HG02943 (cell line): ENCODE measurements around the gene ADGRV1.
"Not testable (repeated sequence)": the region's sequence is repeated elsewhere in the genome, so short reads cannot be mapped to it uniquely, and the experiment has no call there.

Experiments
- ATAC-seq: cut with Tn5 transposase; IDR thresholded peaks from one replicate; pipeline ENCODE4 v1.9.1; 2021; ENCODE audit warnings: mild to moderate bottlenecking, low read depth, moderate library complexity; ENCODE audit not compliant: unreplicated experiment

Gene ADGRV1

DNA sequence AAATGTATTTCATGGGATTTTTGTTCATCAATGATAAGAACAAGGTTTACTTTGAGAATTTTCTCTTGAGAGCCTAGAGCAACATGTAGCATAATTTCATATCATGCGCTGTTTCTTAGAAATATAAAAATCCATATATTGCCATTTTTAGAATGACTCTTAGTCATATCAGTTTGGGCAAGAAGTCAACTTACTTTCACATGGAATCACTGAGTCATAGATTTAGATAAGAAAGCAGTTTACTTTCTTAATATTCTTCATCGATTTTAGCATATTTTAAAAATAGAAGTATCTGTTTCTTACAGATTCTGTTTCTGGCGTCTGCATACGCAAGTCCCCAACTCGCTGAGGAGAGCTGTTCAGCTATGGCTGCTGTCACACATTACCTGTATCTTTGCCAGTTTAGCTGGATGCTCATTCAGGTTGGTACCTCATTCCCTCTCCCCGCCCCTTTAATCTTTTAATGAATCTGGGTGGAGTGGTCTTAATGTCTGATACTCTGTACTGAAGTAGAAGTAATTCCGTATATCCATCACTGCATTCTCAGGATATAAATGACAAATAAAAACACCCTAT, 406.6 kb downstream of the ADGRV1 start:
- ATAC-seq = no peak

GRCh38 chr5:90967443-90967842, 408.8 kb downstream of the ADGRV1 start:
- no peak for ATAC-seq

DNA sequence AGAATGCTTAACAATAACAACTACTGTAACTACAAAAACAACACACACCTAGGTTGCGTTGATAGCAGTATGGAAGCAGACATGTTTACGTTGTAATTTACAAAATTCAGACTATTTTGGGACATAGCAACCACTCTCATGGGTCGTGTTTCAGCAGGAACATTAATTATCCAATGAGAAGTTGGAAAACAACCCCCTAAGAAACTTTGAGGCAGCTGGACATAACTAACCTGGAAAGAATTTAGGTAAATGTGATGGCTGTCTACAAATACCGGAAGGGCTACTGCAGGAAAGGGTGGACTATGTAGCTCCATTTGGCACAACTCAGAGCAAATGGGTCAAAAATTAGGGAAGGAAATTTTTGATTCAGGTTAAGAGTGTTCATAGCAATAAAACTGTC, 409.3 kb downstream of the ADGRV1 start:
- no peak for ATAC-seq

DNA sequence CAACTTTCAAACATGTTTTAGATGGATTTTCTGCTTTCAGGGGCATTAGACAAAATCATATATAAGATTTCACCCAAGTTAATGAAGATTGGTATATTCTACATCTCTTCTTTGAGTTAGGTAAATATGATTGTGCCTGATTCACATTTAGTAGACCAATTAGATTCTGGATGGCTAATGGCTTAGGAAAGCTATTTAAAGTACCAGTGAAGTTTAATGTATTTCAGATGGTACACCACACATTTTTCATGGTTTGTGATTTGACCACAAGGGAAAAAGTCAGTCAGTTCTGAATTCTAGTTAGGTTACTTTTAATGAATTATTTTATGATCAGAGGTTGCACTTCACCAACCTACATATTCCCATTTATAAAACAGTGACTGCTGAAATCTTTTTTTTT, 409.7 kb downstream of the ADGRV1 start:
- ATAC-seq = no peak

GRCh38 chr5:90969945-90970344, 411.3 kb downstream of the ADGRV1 start:
- not testable (repeated sequence) for ATAC-seq

DNA sequence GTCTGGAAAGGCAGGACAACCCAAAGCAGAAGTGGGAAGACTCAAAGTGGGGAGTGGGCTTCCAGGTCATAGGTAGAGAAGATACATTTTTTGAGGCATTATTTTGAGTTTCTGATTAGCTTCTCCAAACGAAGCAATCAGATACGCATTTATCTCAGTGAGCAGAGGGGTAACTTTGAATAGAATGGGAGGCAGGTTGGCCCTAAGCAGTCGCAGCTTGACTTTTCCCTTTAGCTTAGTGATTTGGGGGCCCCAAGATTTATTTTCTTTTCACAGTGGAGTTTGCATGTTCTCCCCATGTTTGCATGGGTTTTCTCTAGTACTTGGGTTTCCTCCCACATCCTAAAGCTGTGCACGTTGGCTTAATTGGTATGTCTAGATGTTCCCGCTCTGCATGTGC, 422.6 kb downstream of the ADGRV1 start:
- ATAC-seq = no peak

DNA sequence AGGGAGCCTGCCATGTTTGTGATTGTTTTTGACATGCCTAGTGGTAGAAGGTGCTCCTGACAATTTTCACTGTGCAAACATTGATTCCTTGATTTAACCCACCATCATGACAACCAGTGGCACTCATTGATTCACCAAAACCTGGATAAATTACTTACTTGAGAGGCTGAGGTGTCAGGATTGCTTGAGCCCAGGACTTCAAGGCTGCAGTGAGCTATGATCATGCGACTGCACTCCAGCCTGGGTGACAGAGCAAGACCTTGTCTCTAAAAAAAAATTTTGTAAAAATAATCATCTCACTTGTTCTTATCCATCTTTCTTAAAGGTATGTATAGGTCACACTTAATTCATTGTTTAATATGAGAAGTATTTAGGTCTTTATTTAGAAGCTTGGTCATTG, 423.2 kb downstream of the ADGRV1 start:
- no peak for ATAC-seq

DNA sequence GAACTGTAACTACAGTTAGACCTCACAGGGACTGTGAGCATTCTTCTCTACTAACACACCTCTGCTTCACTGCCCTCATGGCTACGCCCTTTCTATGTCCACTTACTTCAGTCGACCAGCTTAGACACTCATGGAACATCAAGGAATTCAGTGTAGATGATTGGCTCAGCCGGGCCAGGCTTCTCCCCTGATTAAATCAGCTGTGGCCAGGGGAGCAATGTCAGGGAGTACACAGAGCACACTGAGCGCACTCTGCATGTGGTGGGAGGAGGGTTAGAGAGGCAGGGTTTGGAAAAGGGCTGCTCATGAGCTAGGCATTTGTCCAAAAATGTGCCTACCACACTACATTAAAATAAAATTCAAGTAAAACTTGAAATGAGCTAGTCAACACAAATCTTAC, 424.0 kb downstream of the ADGRV1 start:
- no peak for ATAC-seq

- no peak for ATAC-seq
These were observed 424.6 kb downstream of the ADGRV1 start for GRCh38 chr5:90983148-90983547.

- ATAC-seq = no peak
These were observed 425.1 kb downstream of the ADGRV1 start for GRCh38 chr5:90983711-90984124.

- ATAC-seq = no peak
These were observed 426.7 kb downstream of the ADGRV1 start for GRCh38 chr5:90985341-90985740.

DNA sequence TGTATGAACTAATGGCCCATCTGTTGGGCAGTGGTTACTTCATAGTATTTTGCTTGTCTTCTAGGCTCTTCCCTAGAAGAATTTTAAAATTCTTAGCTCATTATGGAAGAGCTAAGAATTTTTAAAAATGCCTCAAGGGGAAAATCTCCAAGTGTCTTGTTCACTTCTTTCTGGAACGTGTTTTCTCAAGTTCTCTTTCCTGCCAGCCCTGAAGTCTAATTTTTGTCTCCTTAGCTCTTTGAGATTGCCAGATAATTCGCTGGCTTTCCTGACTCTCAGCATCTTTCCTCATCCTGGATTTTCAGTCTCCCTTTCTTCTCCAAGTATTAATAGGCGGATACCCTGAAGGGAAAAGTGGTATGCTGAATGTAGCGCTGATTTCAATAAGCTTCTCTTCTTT, 429.1 kb downstream of the ADGRV1 start:
- ATAC-seq = no peak

DNA sequence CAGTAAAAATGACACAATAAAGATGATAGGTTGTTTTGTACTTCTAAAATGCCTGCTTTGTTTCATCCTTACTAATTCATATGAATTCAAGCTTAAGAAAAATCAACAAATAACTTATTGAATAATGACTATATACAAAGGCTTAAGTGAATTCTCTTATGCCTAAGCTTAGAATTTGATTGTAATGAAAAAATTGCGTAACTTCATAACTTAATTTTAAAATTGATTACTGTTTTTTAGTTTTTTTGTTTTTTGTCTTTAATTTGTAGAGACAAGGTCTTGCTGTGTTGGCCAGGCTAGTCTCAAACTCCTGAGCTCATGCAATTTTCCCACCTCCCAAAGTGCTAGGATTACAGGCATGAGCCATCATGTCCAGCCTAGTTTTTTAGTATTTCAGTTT, 432.6 kb downstream of the ADGRV1 start:
- ATAC-seq = no peak

GRCh38 chr5:90994796-90995195, 436.2 kb downstream of the ADGRV1 start:
- ATAC-seq = no peak

- ATAC-seq = no peak
These were observed 437.5 kb downstream of the ADGRV1 start for GRCh38 chr5:90996089-90996488.

- ATAC-seq = no peak
These were observed 438.5 kb downstream of the ADGRV1 start for GRCh38 chr5:90997082-90997481.

DNA sequence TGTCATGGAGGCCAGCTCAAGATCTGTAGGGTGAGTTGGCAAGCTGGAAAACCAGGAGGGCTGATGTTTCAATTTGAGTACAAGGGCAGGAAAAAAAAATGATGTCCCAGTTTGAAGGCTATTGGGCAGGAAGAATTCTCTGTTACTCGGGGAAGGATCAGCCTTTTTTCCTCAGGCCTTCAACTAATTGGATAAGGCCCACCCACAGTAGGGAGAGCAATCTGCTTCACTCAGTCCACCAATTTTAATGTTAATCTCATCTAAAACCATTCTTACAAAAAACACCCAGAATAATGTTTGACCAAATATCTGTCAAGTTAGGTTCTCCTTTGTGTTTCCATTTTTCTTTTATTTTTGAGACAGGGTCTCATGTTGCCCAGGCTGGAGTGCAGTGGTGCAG, 442.1 kb downstream of the ADGRV1 start:
- ATAC-seq = no peak

GRCh38 chr5:91006713-91007112, 448.1 kb downstream of the ADGRV1 start:
- no peak for ATAC-seq

DNA sequence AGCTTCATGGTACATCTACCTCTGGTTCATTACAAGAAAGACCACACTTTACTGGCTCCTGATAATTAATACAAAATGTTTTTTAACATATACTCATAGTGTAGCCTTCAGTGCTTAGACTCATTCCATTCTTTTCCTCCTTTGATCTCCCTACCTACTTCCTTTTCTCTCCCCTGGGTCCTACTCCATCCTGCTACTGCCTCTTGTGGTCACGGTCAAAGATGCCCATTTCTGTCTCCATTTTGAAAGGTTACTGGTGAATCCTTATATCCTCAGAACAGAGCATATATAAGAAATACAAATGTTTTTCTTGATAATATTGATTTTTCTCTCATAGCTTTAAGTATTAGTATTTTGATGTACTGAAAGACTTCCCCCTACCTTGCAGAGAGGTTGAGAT, 448.7 kb downstream of the ADGRV1 start:
- no peak for ATAC-seq

GRCh38 chr5:91007780-91008402, 449.3 kb downstream of the ADGRV1 start:
- no peak for ATAC-seq

DNA sequence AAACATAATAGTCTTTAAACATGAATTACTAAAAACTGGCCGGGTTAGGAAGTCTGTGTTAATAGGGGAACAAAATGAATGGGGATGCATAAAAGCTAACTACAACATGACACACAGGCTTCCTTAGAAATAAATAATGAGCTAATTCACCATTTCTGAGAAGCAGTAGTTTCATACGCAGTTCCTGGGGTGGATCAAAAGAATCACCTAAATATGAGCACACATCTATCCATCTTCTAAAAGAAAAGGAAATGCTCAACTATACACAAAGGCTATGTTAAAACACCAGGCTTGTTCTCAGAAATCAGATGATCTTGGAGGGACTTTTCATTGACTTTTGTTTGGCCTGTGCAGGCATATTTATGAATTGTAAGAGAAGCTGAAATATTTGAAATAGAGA, 451.5 kb downstream of the ADGRV1 start:
- ATAC-seq = no peak

GRCh38 chr5:91011029-91011428, 452.4 kb downstream of the ADGRV1 start:
- no peak for ATAC-seq

DNA sequence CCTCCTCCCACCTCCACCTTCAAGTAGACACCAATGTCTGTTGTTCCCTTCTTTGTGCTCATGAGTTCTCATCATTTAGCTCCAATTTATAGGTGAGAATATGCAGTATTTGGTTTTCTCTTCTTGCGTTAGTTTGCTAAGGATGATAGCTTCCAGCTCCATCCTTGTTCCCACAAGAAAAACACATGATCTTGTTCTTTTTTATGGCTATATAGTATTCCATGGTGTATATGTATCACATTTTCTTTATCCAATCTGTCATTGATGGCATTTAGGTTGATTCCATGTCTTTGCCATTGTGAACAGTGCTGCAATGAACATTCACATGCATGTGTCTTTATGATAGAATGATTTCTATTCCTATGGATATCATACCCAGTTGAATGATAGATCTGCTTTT, 454.3 kb downstream of the ADGRV1 start:
- not testable (repeated sequence) for ATAC-seq
